ENCODE results near the gene PTDSS2. TPM values are rescaled to one million over a fixed set of nuclear protein-coding genes. Genes with fewer than 3 reads are reported as not detected.

Gene PTDSS2
- total and polyA plus RNA-seq, 9 of the 15 experiments (the other 6 are each of a cell fraction or from before 2014, with no cell fraction given): 0.45 to 53.9 (median 17.2) TPM

GRCh38 chr11:494761-495536 lies 44.9 kb downstream of the PTDSS2 start:
- Histone ChIP-seq H3K27me3 (ENCODE audit: control insufficient read depth in 2 of 2, insufficient read depth in 2 of 2, low read length in 2 of 2) (no peaks in the 10 kb centered on the region), H3K9me3 (replicated peaks; ENCODE audit: control insufficient read depth, insufficient read depth, low read depth, low read length) (peaks cover 4% of the 10 kb centered on the region), H3K79me2 (ENCODE audit: control insufficient read depth, insufficient read depth, low read length) (peaks cover 5% of the 10 kb centered on the region; the same call in 2 of the 3 replicates), H2AFZ (ENCODE audit: low read depth, low read length) (no peak overlapping the region), H3K4me2 (ENCODE audit: insufficient read depth, low read length) (no peak overlapping the region), H3K36me3 (ENCODE audit: control insufficient read depth, insufficient read depth, low read length) (peaks cover 89% of the 10 kb centered on the region), H4K20me1 (replicated peaks; ENCODE audit: control insufficient read depth, insufficient read depth, low read length) (no peaks in the 10 kb centered on the region), H3K9ac (ENCODE audit: insufficient read depth in 1 of 2, low read depth in 2 of 2, low read length in 2 of 2) (peak overlapping the region in 1 of 2 experiments; percentile 35; a peak in 1 of 4 replicates), H3K4me1 (replicated peaks in 1 of 2; ENCODE audit: control insufficient read depth in 2 of 2, insufficient read depth in 2 of 2, low read length in 2 of 2) (peaks cover 0 to 47% of the 10 kb centered on the region in 2 experiments; a peak in 2 of 5 replicates), H3K9me1 (ENCODE audit: control insufficient read depth, insufficient read depth, low read length) (peaks cover 3% of the 10 kb centered on the region), H3K27ac (ENCODE audit: extremely low read depth, low read depth, low read length) (no peak overlapping the region), H3K4me3 (no peak overlapping the region)
- BruUV-seq (replicated peaks): no TSS peak
- intact Hi-C loops (cut with micrococcal nuclease): no loop called here
- FAIRE-seq: no peak
- in situ Hi-C loops (cut with MboI): no loop called here
- POLR2A ChIA-PET: interaction anchor here (0.5 to 0.6 kb wide), 3 partner anchors 11 to 102 kb away, joined by 3 to 4 read pairs (median 3); no protein-coding TSS in a partner anchor
- 84% methylated on average over 24 of the region's 37 CpGs for WGBS (ENCODE audit: insufficient coverage, low coverage, missing lambda C conversion rate)
- DNase-seq (ENCODE audit: extremely low read depth in 1 of 4, low spot score in 3 of 4): no peak
- ATAC-seq: no peak
- CTCF ChIA-PET (ENCODE audit: low intra/inter-chr PET ratio): no interaction called here
- no peak for TF ChIP-seq ZNF3 (CRISPR knock-in tag; IDR thresholded peaks at IDR 0.05)
- TF ChIP-seq, protein P1, sequence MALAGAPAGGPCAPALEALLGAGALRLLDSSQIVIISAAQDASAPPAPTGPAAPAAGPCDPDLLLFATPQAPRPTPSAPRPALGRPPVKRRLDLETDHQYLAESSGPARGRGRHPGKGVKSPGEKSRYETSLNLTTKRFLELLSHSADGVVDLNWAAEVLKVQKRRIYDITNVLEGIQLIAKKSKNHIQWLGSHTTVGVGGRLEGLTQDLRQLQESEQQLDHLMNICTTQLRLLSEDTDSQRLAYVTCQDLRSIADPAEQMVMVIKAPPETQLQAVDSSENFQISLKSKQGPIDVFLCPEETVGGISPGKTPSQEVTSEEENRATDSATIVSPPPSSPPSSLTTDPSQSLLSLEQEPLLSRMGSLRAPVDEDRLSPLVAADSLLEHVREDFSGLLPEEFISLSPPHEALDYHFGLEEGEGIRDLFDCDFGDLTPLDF (CRISPR knock-in tag; IDR thresholded peaks at IDR 0.05): no peak
- no peak for TF ChIP-seq C11orf30 (IDR thresholded peaks at IDR 0.05; ENCODE audit: low read depth)
- TF ChIP-seq ARID1B (IDR thresholded peaks at IDR 0.05): no peak
- peak; percentile 40 for TF ChIP-seq CCNT2 (IDR thresholded peaks at IDR 0.05; ENCODE audit: borderline replicate concordance, extremely low read depth, insufficient read length, low read depth, low read length)
- TF ChIP-seq ZZZ3 (IDR thresholded peaks at IDR 0.05): no peak
- no peak for TF ChIP-seq PHB2 (IDR thresholded peaks at IDR 0.05; ENCODE audit: low read depth)
- TF ChIP-seq DPF2 (IDR thresholded peaks at IDR 0.05): no peak
- TF ChIP-seq POLR2G (IDR thresholded peaks at IDR 0.05; ENCODE audit: low read depth, low read length): peak; percentile 77
- TF ChIP-seq, protein P2, sequence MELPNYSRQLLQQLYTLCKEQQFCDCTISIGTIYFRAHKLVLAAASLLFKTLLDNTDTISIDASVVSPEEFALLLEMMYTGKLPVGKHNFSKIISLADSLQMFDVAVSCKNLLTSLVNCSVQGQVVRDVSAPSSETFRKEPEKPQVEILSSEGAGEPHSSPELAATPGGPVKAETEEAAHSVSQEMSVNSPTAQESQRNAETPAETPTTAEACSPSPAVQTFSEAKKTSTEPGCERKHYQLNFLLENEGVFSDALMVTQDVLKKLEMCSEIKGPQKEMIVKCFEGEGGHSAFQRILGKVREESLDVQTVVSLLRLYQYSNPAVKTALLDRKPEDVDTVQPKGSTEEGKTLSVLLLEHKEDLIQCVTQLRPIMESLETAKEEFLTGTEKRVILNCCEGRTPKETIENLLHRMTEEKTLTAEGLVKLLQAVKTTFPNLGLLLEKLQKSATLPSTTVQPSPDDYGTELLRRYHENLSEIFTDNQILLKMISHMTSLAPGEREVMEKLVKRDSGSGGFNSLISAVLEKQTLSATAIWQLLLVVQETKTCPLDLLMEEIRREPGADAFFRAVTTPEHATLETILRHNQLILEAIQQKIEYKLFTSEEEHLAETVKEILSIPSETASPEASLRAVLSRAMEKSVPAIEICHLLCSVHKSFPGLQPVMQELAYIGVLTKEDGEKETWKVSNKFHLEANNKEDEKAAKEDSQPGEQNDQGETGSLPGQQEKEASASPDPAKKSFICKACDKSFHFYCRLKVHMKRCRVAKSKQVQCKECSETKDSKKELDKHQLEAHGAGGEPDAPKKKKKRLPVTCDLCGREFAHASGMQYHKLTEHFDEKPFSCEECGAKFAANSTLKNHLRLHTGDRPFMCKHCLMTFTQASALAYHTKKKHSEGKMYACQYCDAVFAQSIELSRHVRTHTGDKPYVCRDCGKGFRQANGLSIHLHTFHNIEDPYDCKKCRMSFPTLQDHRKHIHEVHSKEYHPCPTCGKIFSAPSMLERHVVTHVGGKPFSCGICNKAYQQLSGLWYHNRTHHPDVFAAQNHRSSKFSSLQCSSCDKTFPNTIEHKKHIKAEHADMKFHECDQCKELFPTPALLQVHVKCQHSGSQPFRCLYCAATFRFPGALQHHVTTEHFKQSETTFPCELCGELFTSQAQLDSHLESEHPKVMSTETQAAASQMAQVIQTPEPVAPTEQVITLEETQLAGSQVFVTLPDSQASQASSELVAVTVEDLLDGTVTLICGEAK (IDR thresholded peaks at IDR 0.05): no peak
- TF ChIP-seq, protein P2 (CRISPR knock-in tag; IDR thresholded peaks at IDR 0.05): no peak
- TF ChIP-seq ADNP (tag; IDR thresholded peaks at IDR 0.05): no peak
- no peak for TF ChIP-seq FOXK1 (CRISPR knock-in tag; IDR thresholded peaks at IDR 0.05; ENCODE audit: borderline replicate concordance)
